GM18870 (cell line): Measurements from ENCODE around the gene SH2D3C.

Experiments used
- ATAC-seq: cut with Tn5 transposase; IDR thresholded peaks from one replicate; pipeline ENCODE4 v1.9.1; 2021; ENCODE audit warnings: moderate library complexity; ENCODE audit not compliant: unreplicated experiment

SH2D3C gene

DNA sequence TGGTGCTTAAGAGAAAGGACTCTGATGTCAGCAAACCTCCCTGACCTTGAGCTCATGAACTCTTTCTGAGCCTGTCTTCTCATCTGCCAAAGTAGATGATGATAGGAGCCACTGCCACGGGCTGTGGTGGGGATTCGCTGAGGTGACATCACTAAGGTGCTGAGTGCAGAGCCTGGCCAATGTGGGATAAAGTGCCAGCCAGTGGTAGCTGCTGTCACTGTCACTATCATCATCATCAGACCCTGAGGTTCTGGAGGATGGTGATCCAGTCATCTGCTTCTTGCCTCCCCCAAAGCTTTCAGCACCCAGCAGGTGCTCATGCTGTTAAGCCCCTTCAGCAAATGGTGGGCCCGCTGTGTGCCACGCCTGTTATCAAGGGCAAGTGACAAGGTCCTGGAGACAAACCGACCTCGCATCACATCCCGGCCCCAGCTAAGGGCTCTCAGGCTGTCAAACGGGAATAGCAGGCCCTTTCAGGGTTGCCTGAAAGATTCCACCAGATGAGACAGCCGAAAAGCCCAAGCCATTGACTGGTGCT is 30.6 kb upstream of the SH2D3C start:
- no peak for ATAC-seq

GRCh38 chr9:127808347-127809001 is 30.0 kb upstream of the SH2D3C start:
- no peak for ATAC-seq

- no peak for ATAC-seq
Measured at GRCh38 chr9:127806871-127807270, 28.4 kb upstream of the SH2D3C start.

DNA sequence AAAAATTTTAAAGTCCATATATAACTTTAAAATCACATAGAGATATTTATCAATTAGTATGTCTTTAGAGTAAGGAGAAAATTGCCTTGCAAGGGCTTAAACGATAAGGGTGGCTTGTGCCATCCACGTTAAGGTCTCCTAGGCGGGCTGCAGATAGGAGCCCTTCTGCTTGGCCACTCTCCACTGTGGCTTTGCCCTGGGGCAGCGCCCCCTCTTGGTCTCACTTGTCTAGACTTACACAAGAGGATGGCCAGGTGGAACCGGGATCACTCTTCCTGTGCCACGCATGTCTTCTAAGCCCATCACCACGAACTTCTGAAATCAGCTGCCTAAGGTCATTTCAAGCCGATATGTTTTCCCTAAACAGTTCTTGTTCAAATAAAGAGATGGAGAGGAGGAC is 27.2 kb upstream of the SH2D3C start:
- no peak for ATAC-seq

GRCh38 chr9:127803507-127804352 is 25.3 kb upstream of the SH2D3C start:
- no peak for ATAC-seq

DNA sequence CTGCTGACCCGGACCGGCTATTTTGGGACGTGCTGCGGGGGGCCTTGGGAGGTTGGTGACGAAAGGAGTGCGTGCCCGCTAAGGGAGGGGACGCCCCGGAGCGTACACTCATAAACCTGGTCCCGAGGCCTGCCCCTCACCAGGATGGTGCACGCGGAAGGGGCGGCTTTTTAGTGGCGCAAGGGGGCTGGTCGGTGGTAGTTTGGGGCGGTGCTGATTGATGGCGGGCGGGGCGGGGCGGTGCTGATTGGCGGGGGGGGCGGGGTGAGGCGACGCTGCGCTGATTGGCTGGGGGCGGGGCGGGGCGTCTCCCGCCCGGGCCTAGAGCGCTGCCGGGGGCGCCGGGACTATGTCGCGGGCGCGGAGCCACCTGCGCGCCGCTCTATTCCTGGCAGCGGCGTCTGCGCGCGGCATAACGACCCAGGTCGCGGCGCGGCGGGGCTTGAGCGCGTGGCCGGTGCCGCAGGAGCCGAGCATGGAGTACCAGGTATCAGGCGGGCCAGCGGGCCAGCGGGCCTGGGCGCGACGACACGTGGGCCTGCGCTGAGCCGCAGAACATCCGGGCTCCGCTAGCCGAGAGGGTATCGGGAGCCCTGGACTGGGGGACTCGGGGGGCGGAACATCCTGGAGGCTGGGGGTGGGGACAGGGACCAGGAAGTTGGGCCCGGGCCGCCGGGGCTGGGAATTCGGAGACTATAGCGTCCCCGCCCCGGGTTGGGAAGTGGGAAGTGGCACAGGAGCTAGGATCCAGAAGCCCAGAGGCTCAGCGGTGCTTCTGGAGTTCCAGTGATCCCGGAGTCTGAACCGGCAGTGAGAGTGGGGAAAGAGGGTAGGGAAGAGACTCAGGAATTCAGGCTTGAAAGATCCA is 24.3 kb upstream of the SH2D3C start, which contains the start of gene FPGS:
FPGS (plus strand) TSS at position 307 of the 868 bp plus-strand sequence; CDS start at position 350, 43 bp downstream.
- peak; percentile 45 for ATAC-seq

DNA sequence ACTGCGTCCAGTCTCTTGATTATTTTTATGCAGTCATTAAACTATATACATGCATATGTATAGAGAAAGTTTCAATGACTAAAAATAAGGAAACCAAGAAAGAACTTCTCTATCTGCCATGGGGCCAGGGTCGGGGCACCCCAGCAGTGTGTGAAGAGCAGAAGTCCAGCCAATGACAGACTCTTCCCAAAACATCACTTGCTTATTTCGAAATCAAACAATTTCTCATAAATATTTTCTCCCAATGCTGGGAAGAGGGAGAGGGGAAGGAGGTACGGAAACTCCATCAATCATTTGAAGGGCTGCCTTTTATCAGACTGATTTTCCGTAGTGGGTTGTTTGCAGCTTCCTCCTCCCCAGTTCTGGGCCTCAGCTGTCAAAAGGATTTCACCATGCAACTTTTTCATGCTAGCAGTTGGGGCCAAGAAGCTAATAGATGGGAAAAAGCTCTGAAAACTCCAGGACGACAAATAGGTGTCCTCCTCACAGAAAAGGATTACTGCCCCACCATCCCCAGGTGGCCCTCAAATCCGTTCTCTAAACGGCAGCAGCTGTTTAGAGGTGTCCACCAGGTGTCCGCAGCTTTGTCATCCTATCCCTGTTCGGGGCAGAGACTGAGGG is 23.6 kb upstream of the SH2D3C start:
- no peak for ATAC-seq

DNA sequence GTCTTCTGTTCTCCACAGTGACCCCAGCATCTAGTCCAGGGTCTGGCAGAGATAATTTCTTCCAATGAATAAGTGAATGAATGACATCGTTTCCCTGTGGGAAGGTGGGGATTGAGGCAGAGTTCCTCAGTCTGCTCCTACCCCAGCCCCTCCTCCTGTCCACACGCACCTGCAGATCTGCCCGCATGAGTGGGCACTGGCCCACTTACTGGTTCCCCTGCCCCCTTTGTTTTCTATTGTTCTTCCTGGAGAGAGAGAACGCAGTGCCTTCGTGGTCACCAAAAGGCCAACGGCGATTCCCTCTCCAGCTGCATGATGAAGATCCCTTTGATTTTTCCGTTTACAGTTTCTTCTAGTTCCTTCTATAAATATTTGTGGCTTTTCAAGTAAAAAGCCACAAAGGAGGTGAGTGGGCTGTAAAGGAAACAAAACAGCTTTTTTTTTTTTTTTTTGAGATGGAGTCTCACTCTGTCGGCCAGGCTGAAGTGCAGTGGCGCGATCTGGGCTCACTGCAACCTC is 18.4 kb upstream of the SH2D3C start:
- no peak for ATAC-seq

DNA sequence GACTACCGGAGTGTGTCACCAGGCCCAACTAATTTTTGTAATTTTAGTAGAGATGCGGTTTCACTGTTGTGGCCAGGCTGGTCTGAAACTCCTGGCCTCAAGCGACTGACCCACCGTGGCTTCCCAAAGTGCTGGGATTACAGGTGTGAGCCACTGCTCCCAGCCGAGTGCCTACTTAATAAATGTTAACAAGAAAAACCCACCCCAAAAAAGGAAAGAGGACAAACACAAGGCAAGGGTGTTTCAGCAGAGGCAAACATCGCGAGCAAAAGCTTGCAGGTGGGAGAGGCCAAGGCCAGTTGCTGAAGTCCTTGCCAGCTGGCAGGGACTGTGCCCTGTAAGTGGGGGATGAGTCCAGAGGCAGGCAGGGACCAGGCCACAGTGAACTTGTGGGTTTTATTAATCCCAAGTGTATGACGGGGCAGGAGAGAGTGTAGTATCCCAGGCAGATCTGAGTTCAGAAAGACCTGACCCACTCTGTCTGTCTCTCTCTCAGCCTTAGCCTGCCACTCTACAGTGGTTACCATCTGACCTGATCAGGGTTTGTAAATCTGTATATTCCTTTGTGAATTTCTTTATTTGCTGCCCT is 17.9 kb upstream of the SH2D3C start:
- no peak for ATAC-seq

DNA sequence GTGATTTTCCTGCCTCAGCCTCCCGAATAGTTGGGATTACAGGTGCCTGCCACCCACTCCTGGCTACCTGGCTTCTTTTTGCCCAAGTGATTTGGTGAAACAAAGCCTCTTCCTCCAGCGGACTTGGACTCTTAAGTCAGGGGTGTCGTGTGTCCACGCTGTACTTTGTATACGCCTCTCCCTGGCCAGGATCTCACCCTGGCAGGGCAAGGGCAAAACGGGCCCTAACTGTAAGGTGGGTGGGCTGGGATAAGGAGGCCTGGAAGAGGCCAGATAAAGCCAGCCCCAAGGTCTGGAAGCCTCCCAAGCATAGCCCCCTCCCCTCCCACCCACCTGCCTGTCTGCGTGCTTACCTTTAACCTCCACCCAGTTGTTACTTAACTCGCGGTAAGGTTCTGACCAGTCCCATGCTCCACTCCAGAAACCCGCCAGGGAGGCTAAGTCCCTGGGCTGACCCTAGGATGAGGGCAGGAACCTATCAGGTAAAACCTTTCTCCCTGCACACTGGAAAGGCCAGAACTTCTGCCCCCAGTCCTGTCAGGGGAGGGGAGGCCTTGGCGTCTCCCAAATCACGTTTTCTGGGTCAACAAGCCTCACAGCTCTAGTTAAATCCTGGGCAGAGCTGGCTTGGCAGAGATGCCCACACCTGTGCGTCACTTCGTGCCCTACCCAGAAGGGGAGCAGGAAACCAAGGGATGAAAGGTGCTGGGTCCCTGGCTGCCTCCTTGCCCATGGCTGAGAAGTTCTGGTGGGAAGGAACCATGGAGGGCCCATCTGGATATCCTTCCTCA is 15.7 kb upstream of the SH2D3C start:
- no peak for ATAC-seq

- no peak for ATAC-seq
Measured at GRCh38 chr9:127793093-127793708, 14.7 kb upstream of the SH2D3C start.

- no peak for ATAC-seq
Measured at GRCh38 chr9:127792417-127793031, 14.1 kb upstream of the SH2D3C start.

- ATAC-seq: no peak
Measured at GRCh38 chr9:127791085-127791484, 12.6 kb upstream of the SH2D3C start.

GRCh38 chr9:127790094-127790855 is 11.8 kb upstream of the SH2D3C start:
- ATAC-seq: no peak

DNA sequence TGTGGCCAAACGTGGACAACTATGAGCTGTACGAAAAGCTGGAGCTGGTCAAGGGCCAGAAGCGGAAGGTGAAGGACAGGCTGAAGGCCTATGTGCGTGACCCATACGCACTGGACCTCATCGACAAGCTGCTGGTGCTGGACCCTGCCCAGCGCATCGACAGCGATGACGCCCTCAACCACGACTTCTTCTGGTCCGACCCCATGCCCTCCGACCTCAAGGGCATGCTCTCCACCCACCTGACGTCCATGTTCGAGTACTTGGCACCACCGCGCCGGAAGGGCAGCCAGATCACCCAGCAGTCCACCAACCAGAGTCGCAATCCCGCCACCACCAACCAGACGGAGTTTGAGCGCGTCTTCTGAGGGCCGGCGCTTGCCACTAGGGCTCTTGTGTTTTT is 10.7 kb upstream of the SH2D3C start:
- no peak for ATAC-seq

GRCh38 chr9:127788337-127789011 is 10.0 kb upstream of the SH2D3C start:
- ATAC-seq: no peak

GRCh38 chr9:127786773-127787104 is 8.3 kb upstream of the SH2D3C start:
- ATAC-seq: no peak
